ENCODE measurements around the gene MAML2. TPM values are rescaled to one million over a fixed set of nuclear protein-coding genes. Genes with fewer than 3 reads are reported as not detected.

Gene MAML2
- total and polyA plus RNA-seq, 2 of the 8 experiments (the other 6 are each of a cell fraction or from before 2014, with no cell fraction given), result 3.8 to 6.6 TPM

GRCh38 chr11:96112192-96113128 is 230.5 kb downstream of the MAML2 start:
- no peak overlapping the region for H3K18ac ChIP-seq (ENCODE audit: extremely low read depth, low read length)
- no peak overlapping the region for H4K8ac ChIP-seq (ENCODE audit: extremely low read depth, insufficient read depth, low read length)
- H2BK12ac ChIP-seq (ENCODE audit: low read depth, low read length), result no peak overlapping the region
- H3K4me2 ChIP-seq (ENCODE audit: insufficient read depth in 1 of 2, low read depth in 2 of 2, low read length in 2 of 2), result no peak overlapping the region
- H3K27ac ChIP-seq (ENCODE audit: low read depth, low read length), result no peak overlapping the region
- ChIA-PET CTCF (ENCODE audit: partially characterized antibody) (interaction anchor here (0.9 to 1.2 kb wide), 3 partner anchors 14 to 130 kb away, joined by 3 read pairs; no protein-coding TSS in a partner anchor), POLR2A (ENCODE audit: partially characterized antibody) (no interaction called here)
- H3K27me3 ChIP-seq (replicated peaks in 1 of 4; ENCODE audit: control insufficient read depth in 3 of 4, extremely low read depth in 1 of 4, insufficient read depth in 3 of 4, low read length in 3 of 4), result no peaks in the 10 kb centered on the region
- peaks cover 0 to 3% (median 1%) of the 10 kb centered on the region in 4 experiments; a peak in 2 of 7 replicates for H3K4me1 ChIP-seq (replicated peaks in 1 of 4; ENCODE audit: control insufficient read depth in 3 of 4, insufficient read depth in 4 of 4, low read length in 3 of 4)
- H2BK120ac ChIP-seq (replicated peaks; ENCODE audit: low read depth, low read length), result no peak overlapping the region
- H2BK20ac ChIP-seq (ENCODE audit: low read length), result no peak overlapping the region
- H3K4ac ChIP-seq (replicated peaks; ENCODE audit: insufficient read length, low read depth, low read length), result no peak overlapping the region
- H2BK15ac ChIP-seq (ENCODE audit: low read length), result no peak overlapping the region
- no peak overlapping the region for H4K91ac ChIP-seq (replicated peaks; ENCODE audit: insufficient read length, low read length)
- no peak overlapping the region for H3K56ac ChIP-seq (replicated peaks; ENCODE audit: insufficient read length, low read depth, low read length)
- H2AK5ac ChIP-seq (ENCODE audit: low read depth, low read length), result no peak overlapping the region
- no peaks in the 10 kb centered on the region for H4K20me1 ChIP-seq (replicated peaks in 1 of 2; ENCODE audit: control insufficient read depth in 1 of 2, insufficient read depth in 2 of 2, low read length in 2 of 2)
- no peak overlapping the region for H3K4me3 ChIP-seq (ENCODE audit: extremely low read depth in 1 of 4, insufficient read depth in 2 of 4, low read depth in 3 of 4, low read length in 4 of 4)
- H3K23me2 ChIP-seq (ENCODE audit: low read depth, low read length), result 0 out of 2 replicates have a peak, but pooled peaks cover 4% of the 10 kb centered on the region
- no peak for TF ChIP-seq TAF1 (IDR thresholded peaks at IDR 0.05; ENCODE audit: low read depth, low read length)
- TF ChIP-seq SUZ12 (IDR thresholded peaks at IDR 0.05; ENCODE audit: low read length), result no peak
- no peak for TF ChIP-seq KDM5A (IDR thresholded peaks at IDR 0.05; ENCODE audit: low read length)
- TF ChIP-seq POU5F1 (IDR thresholded peaks at IDR 0.05; ENCODE audit: low read depth, low read length), result no peak
- TF ChIP-seq KDM4A (IDR thresholded peaks at IDR 0.05; ENCODE audit: low read depth, low read length, severe bottlenecking), result no peak
- TF ChIP-seq SAP30 (IDR thresholded peaks at IDR 0.05; ENCODE audit: insufficient read depth, insufficient replicate concordance, low read length), result no peak
- no peak for TF ChIP-seq TBP (IDR thresholded peaks at IDR 0.05; ENCODE audit: low read depth, low read length)
- FAIRE-seq (no peak), DNase-seq (ENCODE audit: low read depth in 1 of 2, low spot score in 2 of 2) (no peak)
- no peak overlapping the region for H2AFZ ChIP-seq (ENCODE audit: low read length)
- no peaks in the 10 kb centered on the region for H3K9me3 ChIP-seq (ENCODE audit: insufficient read depth in 2 of 2, low read depth in 1 of 2, low read length in 1 of 2)
- no peak overlapping the region for H2BK5ac ChIP-seq (ENCODE audit: low read depth, low read length)
- H4K5ac ChIP-seq (ENCODE audit: insufficient read length, low read depth, low read length), result no peak overlapping the region
- no peaks in the 10 kb centered on the region for H3K79me1 ChIP-seq (ENCODE audit: low read depth, low read length)
- H3K14ac ChIP-seq (ENCODE audit: insufficient read length), result no peak overlapping the region
- H3K23ac ChIP-seq (ENCODE audit: insufficient read length), result no peak overlapping the region
- WGBS, 2 experiments (ENCODE audit: extremely low coverage in 1 of 2, insufficient coverage in 1 of 2, insufficient read length in 1 of 2, insufficient replicate concordance in 2 of 2, low coverage in 1 of 2, low lambda C conversion rate in 2 of 2, missing lambda C conversion rate in 1 of 2), result 90% methylated on average over 5 of the region's 5 CpGs; no CpG with 5 or more reads in 1 of the 2 experiments
- no peak overlapping the region for H3K9ac ChIP-seq (replicated peaks in 1 of 4; ENCODE audit: extremely low read depth in 1 of 4, low read depth in 3 of 4, low read length in 3 of 4)
- no peaks in the 10 kb centered on the region for H3K36me3 ChIP-seq (ENCODE audit: control insufficient read depth in 2 of 4, insufficient read depth in 4 of 4, low read length in 3 of 4)
- no peaks in the 10 kb centered on the region for H3K79me2 ChIP-seq (ENCODE audit: control insufficient read depth in 1 of 2, insufficient read depth in 2 of 2, low read length in 2 of 2)
